ENCODE results near the gene P4HB. TPM values are rescaled to one million over a fixed set of nuclear protein-coding genes. Genes with fewer than 3 reads are reported as not detected.

The P4HB gene
- total RNA-seq, 3 donors from 2014 or later = 374 to 475 (median 466) TPM

DNA sequence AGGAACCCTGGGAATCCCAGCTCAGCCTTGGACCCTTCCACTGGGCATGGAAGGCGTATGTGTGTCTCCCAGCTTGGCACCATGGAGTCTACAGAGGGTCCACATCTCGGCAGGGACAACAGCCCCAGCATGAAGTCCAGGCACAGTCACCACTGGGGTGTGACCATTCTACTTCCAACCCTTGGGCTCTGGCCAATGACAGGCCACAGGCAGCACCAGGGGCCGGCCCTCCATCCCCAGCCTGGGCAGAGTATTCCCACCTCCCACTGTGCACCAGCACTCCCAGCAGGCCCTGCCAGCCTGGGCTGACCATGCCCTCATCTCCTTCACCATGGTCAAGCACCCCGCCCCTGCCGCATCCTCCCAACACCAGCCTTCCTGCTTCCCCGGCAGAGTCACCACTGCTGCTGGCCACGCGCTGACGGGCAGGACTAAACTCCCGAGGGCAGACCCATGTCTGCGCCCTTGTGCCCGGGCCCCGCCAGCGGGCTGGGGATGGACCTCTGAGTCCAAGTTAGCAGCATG lies 15.9 kb downstream of the P4HB start:
- peaks cover 0 to 4% of the 10 kb centered on the region in 2 donors for H3K4me1 ChIP-seq
- no peaks in the 10 kb centered on the region for H3K27me3 ChIP-seq
- intact Hi-C loops (cut with DNase I; ENCODE audit: low total_unique reads) = no loop called here
- no peaks in the 10 kb centered on the region for H3K9me3 ChIP-seq
- no peak overlapping the region for H3K4me3 ChIP-seq
- DNase-seq (ENCODE audit: low spot score in 2 of 2) = no peak
- peaks cover 5% of the 10 kb centered on the region for H3K36me3 ChIP-seq
- no peak for TF ChIP-seq POLR2AphosphoS5 (IDR thresholded peaks at IDR 0.05)
- no peak for TF ChIP-seq POLR2A (IDR thresholded peaks at IDR 0.05)
- TF ChIP-seq, protein P1, sequence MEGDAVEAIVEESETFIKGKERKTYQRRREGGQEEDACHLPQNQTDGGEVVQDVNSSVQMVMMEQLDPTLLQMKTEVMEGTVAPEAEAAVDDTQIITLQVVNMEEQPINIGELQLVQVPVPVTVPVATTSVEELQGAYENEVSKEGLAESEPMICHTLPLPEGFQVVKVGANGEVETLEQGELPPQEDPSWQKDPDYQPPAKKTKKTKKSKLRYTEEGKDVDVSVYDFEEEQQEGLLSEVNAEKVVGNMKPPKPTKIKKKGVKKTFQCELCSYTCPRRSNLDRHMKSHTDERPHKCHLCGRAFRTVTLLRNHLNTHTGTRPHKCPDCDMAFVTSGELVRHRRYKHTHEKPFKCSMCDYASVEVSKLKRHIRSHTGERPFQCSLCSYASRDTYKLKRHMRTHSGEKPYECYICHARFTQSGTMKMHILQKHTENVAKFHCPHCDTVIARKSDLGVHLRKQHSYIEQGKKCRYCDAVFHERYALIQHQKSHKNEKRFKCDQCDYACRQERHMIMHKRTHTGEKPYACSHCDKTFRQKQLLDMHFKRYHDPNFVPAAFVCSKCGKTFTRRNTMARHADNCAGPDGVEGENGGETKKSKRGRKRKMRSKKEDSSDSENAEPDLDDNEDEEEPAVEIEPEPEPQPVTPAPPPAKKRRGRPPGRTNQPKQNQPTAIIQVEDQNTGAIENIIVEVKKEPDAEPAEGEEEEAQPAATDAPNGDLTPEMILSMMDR (IDR thresholded peaks at IDR 0.05) = no peak
- peak overlapping the region in 1 of 2 donors; percentile 90 for H3K27ac ChIP-seq

DNA sequence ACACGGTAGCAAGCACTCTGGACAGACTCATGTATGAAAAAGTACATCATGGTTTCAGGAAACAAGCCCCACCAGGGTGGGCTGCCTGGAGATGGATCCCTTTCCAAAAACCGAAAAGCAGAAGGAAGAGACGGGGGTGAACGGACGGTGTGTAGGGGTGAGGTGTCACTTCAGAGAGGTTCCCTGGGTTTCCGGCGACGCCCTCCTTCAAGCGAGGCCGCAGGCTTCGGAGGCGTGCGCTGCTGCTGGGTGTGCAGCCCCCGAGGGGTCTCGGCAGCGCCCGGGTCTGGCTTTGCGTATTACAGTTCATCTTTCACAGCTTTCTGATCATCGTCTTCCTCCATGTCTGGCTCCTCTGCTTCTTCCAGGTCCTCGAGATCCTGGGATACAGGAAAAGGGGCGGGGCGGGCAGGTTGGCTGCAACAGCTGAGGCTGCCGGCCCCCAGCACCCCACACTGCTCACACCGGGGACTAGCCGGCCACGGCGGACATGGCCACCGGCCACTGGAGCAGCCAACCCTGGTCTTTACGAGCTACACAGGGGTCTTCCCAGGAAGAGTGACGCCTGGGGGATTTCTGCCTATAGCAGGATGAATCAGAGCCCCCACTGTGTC lies 16.5 kb downstream of the P4HB start:
- no peaks in the 10 kb centered on the region for H3K9me3 ChIP-seq
- H3K4me3 ChIP-seq = no peak overlapping the region
- peaks cover 5% of the 10 kb centered on the region for H3K36me3 ChIP-seq
- intact Hi-C loops (cut with DNase I; ENCODE audit: low total_unique reads) = no loop called here
- peak overlapping the region; percentile 57 to 90 for H3K27ac ChIP-seq
- no peaks in the 10 kb centered on the region for H3K27me3 ChIP-seq
- DNase-seq (ENCODE audit: low spot score in 2 of 2) = no peak
- peaks cover 0 to 4% of the 10 kb centered on the region in 2 donors for H3K4me1 ChIP-seq
- no peak for TF ChIP-seq POLR2A (IDR thresholded peaks at IDR 0.05)
- TF ChIP-seq POLR2AphosphoS5 (IDR thresholded peaks at IDR 0.05) = no peak
- TF ChIP-seq, protein P1 (IDR thresholded peaks at IDR 0.05) = no peak

DNA sequence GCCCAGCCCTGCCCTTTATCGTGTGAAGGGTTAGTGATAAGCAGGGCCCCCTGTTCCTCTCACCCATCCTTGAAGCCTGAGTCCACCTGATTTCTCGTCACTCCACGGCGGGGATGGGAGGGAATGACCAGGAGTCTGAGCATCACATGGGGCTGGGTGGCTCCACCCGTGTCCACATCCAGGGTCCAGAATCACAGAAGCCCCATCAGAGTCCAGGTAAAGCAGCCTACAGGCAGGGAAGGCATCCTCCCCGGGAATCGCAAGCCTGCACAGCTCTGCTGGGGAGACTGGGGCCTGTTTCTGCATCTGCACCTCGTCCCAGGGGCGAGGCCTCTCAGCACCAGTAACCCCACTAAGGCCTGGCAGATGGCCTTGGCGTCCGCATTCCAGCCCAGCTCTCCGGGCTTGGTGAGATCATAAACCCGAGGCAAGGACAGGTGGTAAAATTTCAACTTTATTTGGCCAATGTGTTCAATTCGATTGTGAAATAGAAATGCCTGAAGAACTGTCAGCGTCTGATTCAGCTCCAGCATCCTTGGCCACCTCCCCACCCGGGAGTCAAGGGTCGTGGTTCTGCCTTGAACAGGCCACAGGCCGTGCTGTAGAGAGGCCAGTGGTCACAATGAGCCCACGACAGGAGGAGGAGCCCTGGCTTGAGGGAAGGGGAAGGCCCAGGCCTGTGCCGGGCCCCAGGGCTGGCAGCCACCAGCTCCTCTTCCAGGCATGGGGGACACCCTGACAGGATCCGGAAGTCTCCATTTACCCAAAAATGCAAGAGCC lies 17.4 kb downstream of the P4HB start:
- TF ChIP-seq POLR2A (IDR thresholded peaks at IDR 0.05) (no peak), POLR2AphosphoS5 (IDR thresholded peaks at IDR 0.05) (no peak)
- TF ChIP-seq, protein P1 (IDR thresholded peaks at IDR 0.05) = no peak
- peak overlapping the region; percentile 57 to 90 for H3K27ac ChIP-seq
- intact Hi-C loops (cut with DNase I; ENCODE audit: low total_unique reads) = no loop called here
- peaks cover 0 to 4% of the 10 kb centered on the region in 2 donors for H3K4me1 ChIP-seq
- no peaks in the 10 kb centered on the region for H3K9me3 ChIP-seq
- DNase-seq (ENCODE audit: low spot score in 2 of 2) = peak in 1 of 2 donors; percentile 44
- H3K27me3 ChIP-seq = no peaks in the 10 kb centered on the region
- no peak overlapping the region for H3K4me3 ChIP-seq
- peaks cover 5% of the 10 kb centered on the region for H3K36me3 ChIP-seq

GRCh38 chr17:81842378-81842724 lies 18.0 kb downstream of the P4HB start:
- peaks cover 0 to 4% of the 10 kb centered on the region in 2 donors for H3K4me1 ChIP-seq
- H3K4me3 ChIP-seq = no peak overlapping the region
- H3K36me3 ChIP-seq = peaks cover 5% of the 10 kb centered on the region
- H3K9me3 ChIP-seq = no peaks in the 10 kb centered on the region
- H3K27ac ChIP-seq = peak overlapping the region; percentile 57 to 90
- no peak for DNase-seq (ENCODE audit: low spot score in 2 of 2)
- intact Hi-C loops (cut with DNase I; ENCODE audit: low total_unique reads) = no loop called here
- TF ChIP-seq POLR2A (IDR thresholded peaks at IDR 0.05) (no peak), POLR2AphosphoS5 (IDR thresholded peaks at IDR 0.05) (no peak)
- TF ChIP-seq, protein P1 (IDR thresholded peaks at IDR 0.05) = no peak
- H3K27me3 ChIP-seq = no peaks in the 10 kb centered on the region

GRCh38 chr17:81841866-81842265 lies 18.5 kb downstream of the P4HB start:
- Histone ChIP-seq H3K36me3 (peaks cover 3% of the 10 kb centered on the region), H3K27ac (peak overlapping the region; percentile 83 to 90), H3K27me3 (no peaks in the 10 kb centered on the region), H3K9me3 (no peaks in the 10 kb centered on the region), H3K4me3 (peak overlapping the region in 1 of 3 donors; percentile 47), H3K4me1 (peaks cover 0 to 4% of the 10 kb centered on the region in 2 donors)
- DNase-seq (ENCODE audit: low spot score in 2 of 2) = no peak
- intact Hi-C loops (cut with DNase I; ENCODE audit: low total_unique reads) = no loop called here
- TF ChIP-seq POLR2AphosphoS5 (IDR thresholded peaks at IDR 0.05) (no peak), POLR2A (IDR thresholded peaks at IDR 0.05) (no peak)
- TF ChIP-seq, protein P1 (IDR thresholded peaks at IDR 0.05) = no peak

Measured in breast epithelium (tissue), 4 donors.